K562 (cell line): ENCODE data around the gene MACROD2. TPM values are rescaled to one million over a fixed set of nuclear protein-coding genes. Genes with fewer than 3 reads are reported as not detected.

Experiments
- ATAC-seq: fragments of 200-7000 bp; cut with Tn5 transposase; 3 replicates; pipeline ENCODE4 v1.9.1; 2020; ENCODE audit warnings: moderate library complexity
- BruUV-seq: library from RNA; stranded (reverse); fragments of 400-500 nt; replicated peaks from 2 replicates; lab custom pipeline; 2021; lab: Mats Ljungman, UMichigan
- CTCF ChIA-PET: fragments of 300-600 bp; formaldehyde crosslinking; extraction: SDS; loops from one replicate; lab custom pipeline; 2021; ENCODE audit warnings: low intra/inter-chr PET ratio; lab: Yijun Ruan, JAX
- POLR2A ChIA-PET: fragments of 300-600, 350-650 bp; sonication (Branson Sonifier 250); formaldehyde crosslinking; extraction: SDS; loops from one replicate; lab custom pipeline; 2021; ENCODE audit warnings: antibody characterized with exemption, inconsistent platforms; lab: Yijun Ruan, JAX
- DNase-seq, 4 experiments: peaks; one replicate each; pipeline versions ENCODE4 v3.0.0 to v3.0.0-alpha.2; 2011 to 2018; ENCODE audit warnings: low spot score in 3 of 4, mixed read lengths in 3 of 4; ENCODE audit errors: extremely low read depth in 1 of 4
- FAIRE-seq: peaks from 2 replicates; lab custom pipeline; 2011; peaks lifted over from hg19 to GRCh38; lab: Jason Lieb, UNC
- H2AFZ ChIP-seq: 2 replicates; pipeline ENCODE4 v1.6.0; 2011; ENCODE audit warnings: low read depth, low read length, control low read depth, inconsistent platforms
- H3K27ac ChIP-seq: fragments of 200-600 bp; 3 replicates; pipeline ENCODE4 v1.8.0; 2011; ENCODE audit warnings: low read depth, mild to moderate bottlenecking, control low read depth, inconsistent platforms, low read length, moderate library complexity, mixed read lengths; ENCODE audit errors: extremely low read depth
- H3K27me3 ChIP-seq, 2 experiments: fragments of 300-600 bp in 1 of 2; 2 replicates in 1 of 2; 3 replicates in 1 of 2; pipeline versions ENCODE4 v1.6.0 to v1.8.0; 2011; ENCODE audit warnings: inconsistent platforms in 2 of 2, low read length in 2 of 2, mild to moderate bottlenecking in 1 of 2, mixed read lengths in 1 of 2, moderate library complexity in 1 of 2; ENCODE audit not compliant: control insufficient read depth in 2 of 2, insufficient read depth in 2 of 2
- H3K36me3 ChIP-seq: fragments of 300-600 bp; 3 replicates; pipeline ENCODE4 v1.8.0; 2011; ENCODE audit warnings: mild to moderate bottlenecking, low read length, inconsistent platforms; ENCODE audit not compliant: control insufficient read depth, insufficient read depth
- H3K4me1 ChIP-seq, 2 experiments: fragments of 200-600 bp in 1 of 2; replicated peaks in 1 of 2; 2 replicates in 1 of 2; 3 replicates in 1 of 2; pipeline versions ENCODE4 v1.5.1 to v1.8.0; 2011; ENCODE audit warnings: inconsistent platforms in 2 of 2, low read length in 2 of 2, mild to moderate bottlenecking in 1 of 2, mixed read lengths in 1 of 2, moderate library complexity in 1 of 2; ENCODE audit not compliant: control insufficient read depth in 2 of 2, insufficient read depth in 2 of 2
- H3K4me2 ChIP-seq: 2 replicates; pipeline ENCODE4 v1.6.1; 2011; ENCODE audit warnings: low read length, control low read depth, inconsistent platforms, mixed read lengths; ENCODE audit not compliant: insufficient read depth
- H3K4me3 ChIP-seq: fragments of 200-600 bp; sonication (generic), shearing (Covaris generic); 2 replicates; pipeline ENCODE4 v1.5.1; 2016; ENCODE audit warnings: control low read depth, inconsistent platforms
- H3K79me2 ChIP-seq: fragments of 200-600 bp; 3 replicates; pipeline ENCODE4 v1.8.0; 2011; ENCODE audit warnings: low read length, inconsistent platforms; ENCODE audit not compliant: control insufficient read depth, insufficient read depth
- H3K9ac ChIP-seq, 2 experiments: 2 replicates each; pipeline versions ENCODE4 v1.6.0 to v1.6.1; 2011; ENCODE audit warnings: low read depth in 2 of 2, low read length in 2 of 2, control low read depth in 1 of 2, inconsistent platforms in 1 of 2, mild to moderate bottlenecking in 1 of 2, mixed read lengths in 1 of 2; ENCODE audit not compliant: insufficient read depth in 1 of 2
- H3K9me1 ChIP-seq: one replicate; pipeline ENCODE4 v1.6.0; 2011; ENCODE audit warnings: inconsistent platforms, mild to moderate bottlenecking, low read length, moderate library complexity; ENCODE audit not compliant: control insufficient read depth, insufficient read depth
- H3K9me3 ChIP-seq: replicated peaks from 2 replicates; pipeline ENCODE4 v1.5.1; 2011; ENCODE audit warnings: low read depth, low read length, inconsistent platforms; ENCODE audit not compliant: control insufficient read depth, insufficient read depth
- H4K20me1 ChIP-seq: replicated peaks from 2 replicates; pipeline ENCODE4 v1.6.1; 2011; ENCODE audit warnings: low read length, inconsistent platforms, mixed read lengths; ENCODE audit not compliant: control insufficient read depth, insufficient read depth
- ADNP ChIP-seq: fragments of 200-800 bp; sonication (Bioruptor generic); IDR thresholded peaks from 2 replicates; pipeline ENCODE4 v1.6.1; 2016; ENCODE audit warnings: missing genetic modification characterization, missing compliant biosample characterization
- ARNT ChIP-seq, 2 experiments: fragments of 450-650 bp; IDR thresholded peaks; 2 replicates each; pipeline ENCODE4 v1.6.1; 2016; ENCODE audit warnings: mild to moderate bottlenecking in 1 of 2
- HDAC8 ChIP-seq: fragments of 450-650 bp; IDR thresholded peaks from 2 replicates; pipeline ENCODE4 v1.6.1; 2016; ENCODE audit warnings: mild to moderate bottlenecking, missing genetic modification characterization, moderate library complexity, missing compliant biosample characterization
- HOXB6 ChIP-seq: fragments of 250-450 bp; sonication (Bioruptor Pico); IDR thresholded peaks from 2 replicates; pipeline ENCODE4 v1.5.1; 2022; ENCODE audit warnings: mild to moderate bottlenecking, borderline replicate concordance
- KDM1A ChIP-seq, 2 experiments: fragments of 450-650 bp; IDR thresholded peaks; 2 replicates each; pipeline ENCODE4 v1.6.1; 2016; ENCODE audit warnings: mild to moderate bottlenecking in 2 of 2
- KDM5B ChIP-seq: fragments of 200-600 bp; sonication (generic); IDR thresholded peaks from 2 replicates; pipeline ENCODE4 v1.6.1; 2012; ENCODE audit warnings: low read depth, mild to moderate bottlenecking, moderate library complexity, low read length, control low read depth, inconsistent platforms; ENCODE audit not compliant: insufficient replicate concordance
- MEF2A ChIP-seq: IDR thresholded peaks from 2 replicates; pipeline ENCODE4 v1.6.1; 2011; ENCODE audit warnings: low read depth, mild to moderate bottlenecking, low read length, moderate library complexity; ENCODE audit not compliant: control insufficient read depth
- MIER1 ChIP-seq: fragments of 450-650 bp; IDR thresholded peaks from 2 replicates; pipeline ENCODE4 v1.6.1; 2016; ENCODE audit warnings: antibody characterized with exemption, mild to moderate bottlenecking, low read depth
- NCOA2 ChIP-seq, 2 experiments: fragments of 450-650 bp; IDR thresholded peaks; 2 replicates each; pipeline ENCODE4 v1.6.1; 2018; ENCODE audit warnings: mild to moderate bottlenecking in 2 of 2, moderate library complexity in 1 of 2; ENCODE audit not compliant: partially characterized antibody in 2 of 2
- NCOR1 ChIP-seq: fragments of 450-650 bp; IDR thresholded peaks from 2 replicates; pipeline ENCODE4 v1.6.1; 2016; ENCODE audit warnings: mild to moderate bottlenecking, moderate library complexity
- PCBP1 ChIP-seq: fragments of 200-400 bp; formaldehyde crosslinking; IDR thresholded peaks from 2 replicates; pipeline ENCODE4 v1.6.1; 2018; ENCODE audit warnings: mild to moderate bottlenecking, low read depth, low read length; ENCODE audit not compliant: poor library complexity, severe bottlenecking
- PCBP2 ChIP-seq: fragments of 200-400 bp; formaldehyde crosslinking; IDR thresholded peaks from 2 replicates; pipeline ENCODE4 v1.6.1; 2018; ENCODE audit warnings: low read length, low read depth, mild to moderate bottlenecking, moderate library complexity; ENCODE audit not compliant: poor library complexity, severe bottlenecking
- RBM14 ChIP-seq: fragments of 200-400 bp; formaldehyde crosslinking; IDR thresholded peaks from 2 replicates; pipeline ENCODE4 v1.6.1; 2018; ENCODE audit warnings: low read depth, mild to moderate bottlenecking, low read length, moderate library complexity, borderline replicate concordance; ENCODE audit not compliant: insufficient read depth
- SNIP1 ChIP-seq: fragments of 450-650 bp; IDR thresholded peaks from 2 replicates; pipeline ENCODE4 v1.7.1; 2017; ENCODE audit warnings: low read depth, mild to moderate bottlenecking
- U2AF1 ChIP-seq: fragments of 200-400 bp; formaldehyde crosslinking; optimal IDR thresholded peaks from 2 replicates; pipeline ENCODE3; 2017; ENCODE audit warnings: mild to moderate bottlenecking, low read depth, low read length, moderate library complexity
- ZKSCAN1 ChIP-seq: fragments of 150-350 bp; IDR thresholded peaks from 2 replicates; pipeline ENCODE4 v1.6.1; 2016; ENCODE audit warnings: low read depth, low read length
- ZNF239 ChIP-seq: fragments of 250-450 bp; sonication (Bioruptor Pico); IDR thresholded peaks from 2 replicates; pipeline ENCODE4 v1.4.0; 2020; ENCODE audit warnings: mild to moderate bottlenecking
- ZNF444 ChIP-seq: fragments of 250-450 bp; sonication (Bioruptor Pico); IDR thresholded peaks from 2 replicates; pipeline ENCODE4 v1.4.0; 2020; ENCODE audit warnings: mild to moderate bottlenecking, moderate library complexity
- ZNF584 ChIP-seq: fragments of 200-800 bp; sonication (Bioruptor generic); IDR thresholded peaks from 2 replicates; pipeline ENCODE4 v1.6.1; 2016; ENCODE audit warnings: low read depth, mild to moderate bottlenecking, missing genetic modification characterization, missing compliant biosample characterization
- WGBS: fragments of 100-300 bp; shearing (Covaris generic); methylation state at CpG from one replicate; pipeline ENCODE4 v1.1.6; 2016; ENCODE audit warnings: low coverage, mixed read lengths; ENCODE audit not compliant: insufficient coverage; ENCODE audit errors: missing lambda C conversion rate; 5-methylcytosine and 5-hydroxymethylcytosine counted together
- in situ Hi-C: fragments of 300-500 bp; cut with MboI; formaldehyde crosslinking; loops from 4 replicates; pipeline ENCODE4 v1.15.0; 2018; ENCODE audit warnings: inconsistent platforms, mixed read lengths
- intact Hi-C: fragments of 100-400 bp; cut with micrococcal nuclease; formaldehyde crosslinking; loops from 2 replicates; pipeline ENCODE4 v1.14.2; 2022
- polyA plus RNA-seq, 8 experiments: library from polyadenylated mRNA; depleted of rRNA in 4 of 8; stranded (reverse) in 5 of 8; unstranded in 3 of 8; fragments of >200 nt; fragmentation: Nextera tagmentation in 2 of 8; fragmentation: Illumina TruSeq in 1 of 8; extraction: Ambion mirVana in 2 of 8; extraction: Trizol in 1 of 8; gene quantifications; 2 replicates each; pipeline versions ENCODE4 v1.2.1 to v1.2.3, GENCODE V29; 2011 to 2014; ENCODE audit warnings: inconsistent platforms in 1 of 8, missing spikeins in 1 of 8
- total RNA-seq, 7 experiments: library from RNA; depleted of rRNA in 6 of 7; stranded (reverse); fragments of >200 nt in 6 of 7; fragmentation: Illumina TruSeq in 2 of 7; extraction: Trizol in 2 of 7; gene quantifications; 2 replicates each; pipeline versions ENCODE4 v1.2.1 to v1.2.3, GENCODE V29; 2011 to 2021; ENCODE audit warnings: low replicate concordance in 1 of 7

Gene MACROD2
- total and polyA plus RNA-seq, 9 of the 15 experiments (the other 6 are each of a cell fraction or from before 2014, with no cell fraction given) = not detected

GRCh38 chr20:14599613-14600012, 604.3 kb downstream of the MACROD2 start:
- H3K79me2 ChIP-seq = no peaks in the 10 kb centered on the region
- ATAC-seq = no peak
- no peaks in the 10 kb centered on the region for H3K36me3 ChIP-seq
- intact Hi-C loops = no loop called here
- TF ChIP-seq HOXB6 (CRISPR knock-in tag) (no peak), ZNF584 (CRISPR knock-in tag) (no peak), ZKSCAN1 (no peak)
- no peak overlapping the region for H3K27ac ChIP-seq
- H3K4me2 ChIP-seq = no peak overlapping the region
- no peaks in the 10 kb centered on the region for H4K20me1 ChIP-seq
- FAIRE-seq = no peak
- 5% methylated on average over 3 of the region's 3 CpGs for WGBS
- no TSS peak for BruUV-seq
- no peak overlapping the region for H2AFZ ChIP-seq
- no peak for DNase-seq
- no peak overlapping the region for H3K4me3 ChIP-seq
- ChIA-PET CTCF (no interaction called here), POLR2A (no interaction called here)
- in situ Hi-C loops = no loop called here
- no peaks in the 10 kb centered on the region for H3K9me1 ChIP-seq
- no peaks in the 10 kb centered on the region for H3K4me1 ChIP-seq
- no peaks in the 10 kb centered on the region for H3K9me3 ChIP-seq
- H3K9ac ChIP-seq = no peak overlapping the region
- no peaks in the 10 kb centered on the region for H3K27me3 ChIP-seq

- no peaks in the 10 kb centered on the region for H4K20me1 ChIP-seq
- no peak for ATAC-seq
- no peak overlapping the region for H3K27ac ChIP-seq
- no peak overlapping the region for H3K9ac ChIP-seq
- in situ Hi-C loops (no loop called here), intact Hi-C loops (no loop called here)
- CTCF ChIA-PET = no interaction called here
- no peak overlapping the region for H3K4me2 ChIP-seq
- no TSS peak for BruUV-seq
- 0% methylated on average over 2 of the region's 2 CpGs for WGBS
- H3K79me2 ChIP-seq = no peaks in the 10 kb centered on the region
- H3K4me1 ChIP-seq = no peaks in the 10 kb centered on the region
- FAIRE-seq = no peak
- no peak overlapping the region for H3K4me3 ChIP-seq
- H3K9me1 ChIP-seq = no peaks in the 10 kb centered on the region
- H3K9me3 ChIP-seq = no peaks in the 10 kb centered on the region
- POLR2A ChIA-PET = no interaction called here
- no peaks in the 10 kb centered on the region for H3K27me3 ChIP-seq
- H2AFZ ChIP-seq = no peak overlapping the region
- no peaks in the 10 kb centered on the region for H3K36me3 ChIP-seq
- DNase-seq = no peak
- TF ChIP-seq PCBP2 (no peak), MIER1 (no peak), KDM5B (no peak), ADNP (no peak), ZNF444 (CRISPR knock-in tag) (no peak), KDM1A (IDR thresholded peaks at IDR 0.05) (no peak), HDAC8 (tag) (no peak), U2AF1 (no peak), NCOA2 (IDR thresholded peaks at IDR 0.05; ENCODE audit: partially characterized antibody in 2 of 2) (no peak), ARNT (IDR thresholded peaks at IDR 0.05) (no peak), RBM14 (no peak), MEF2A (no peak), NCOR1 (no peak), PCBP1 (no peak), ZNF239 (CRISPR knock-in tag) (no peak), SNIP1 (no peak)
These were observed 605.2 kb downstream of the MACROD2 start for GRCh38 chr20:14600527-14600926.
